Stimulated activated CD8-positive, alpha-beta memory T cell treated with anti-CD3 and anti-CD28 coated beads, Interleukin-7, amount 100 ng/mL, for 48 hours (primary cell): ENCODE results near the gene ARSG.
A peak's percentile ranks its signal among the peaks of the same experiment; 100 is the strongest.

ENCODE experiments used
- DNase-seq, 2 donors: peaks; one replicate each; pipeline ENCODE4 v3.0.0-alpha.2; 2020; ENCODE audit warnings: low read depth in 1 of 2; ENCODE audit errors: extremely low read depth in 1 of 2

ARSG gene

GRCh38 chr17:68424203-68424602, 132.9 kb downstream of the ARSG start:
- DNase-seq: no peak

- DNase-seq: no peak
These were observed 133.6 kb downstream of the ARSG start for GRCh38 chr17:68424861-68425260.

- no peak for DNase-seq
These were observed 134.7 kb downstream of the ARSG start for GRCh38 chr17:68425979-68426378.

DNA sequence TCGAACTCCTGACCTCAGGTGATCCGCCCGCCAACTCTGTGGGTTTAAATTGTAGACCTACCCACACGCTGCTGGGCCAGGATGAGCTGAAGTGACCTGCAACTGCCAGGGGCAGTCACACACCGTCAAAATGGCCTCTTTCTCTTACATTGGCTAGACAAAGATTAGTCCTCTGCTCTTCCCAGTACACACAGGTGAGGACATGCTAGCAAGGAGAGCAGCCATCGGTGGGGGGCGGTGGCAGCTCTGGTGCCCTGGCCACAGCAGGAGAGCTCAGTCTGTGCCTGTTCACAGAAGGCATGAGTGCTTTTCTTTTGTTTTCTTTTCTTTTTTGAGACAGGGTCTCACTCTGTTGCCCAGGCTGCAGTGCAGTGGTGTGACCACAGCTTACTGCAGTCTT, 136.3 kb downstream of the ARSG start:
- no peak for DNase-seq

DNA sequence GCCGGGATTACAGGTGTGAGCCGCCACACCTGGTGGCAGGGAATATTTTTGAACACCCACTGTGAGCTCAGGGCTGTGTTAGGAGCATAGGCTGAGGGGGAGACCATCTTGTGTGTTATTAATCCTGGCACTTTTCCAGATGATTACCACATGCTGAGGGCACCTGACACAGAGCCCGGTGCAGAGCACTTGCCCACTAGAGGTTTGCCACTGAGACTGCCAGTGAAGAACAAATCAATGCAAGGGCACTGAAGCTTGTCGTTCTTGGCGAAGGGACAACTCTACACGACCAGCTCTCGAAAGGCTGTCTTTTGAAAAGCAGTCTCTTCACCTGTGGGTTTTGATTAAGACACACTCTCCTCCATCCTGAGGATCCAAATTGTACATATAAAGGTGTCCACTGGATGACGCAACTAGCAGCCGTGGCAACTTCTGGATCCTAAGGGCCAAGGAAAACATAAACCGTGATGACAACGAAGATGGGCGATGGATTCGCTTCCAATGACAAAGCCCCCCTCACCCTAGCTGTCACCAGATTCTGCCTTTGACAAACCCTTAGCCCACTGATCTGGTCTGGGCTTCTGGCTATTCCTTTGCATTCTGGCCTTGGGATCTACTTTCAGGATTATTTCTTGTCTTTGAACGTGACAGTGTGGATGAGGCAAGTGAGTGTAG, 137.3 kb downstream of the ARSG start:
- DNase-seq: no peak

DNA sequence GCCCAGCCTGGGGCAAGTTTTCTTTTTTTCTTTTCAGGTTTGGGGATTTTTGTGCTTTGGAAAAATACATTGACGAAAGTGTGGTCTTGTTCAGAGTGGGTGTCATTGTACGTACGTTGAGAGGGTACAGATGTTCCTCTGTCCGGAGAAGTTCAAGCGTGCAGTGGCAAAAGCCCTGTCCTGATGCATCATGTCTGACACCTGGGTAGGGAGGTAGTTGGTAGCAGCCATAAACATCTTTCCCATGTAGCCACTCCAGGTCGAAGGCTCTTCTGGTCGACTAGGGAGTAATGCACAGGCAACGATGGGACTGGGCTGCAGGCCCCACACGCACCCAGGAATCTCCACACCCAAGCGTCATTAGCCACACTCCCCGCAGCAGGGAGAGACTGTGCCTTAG, 138.6 kb downstream of the ARSG start:
- no peak for DNase-seq

- DNase-seq: no peak
These were observed 139.8 kb downstream of the ARSG start for GRCh38 chr17:68431045-68431608.

DNA sequence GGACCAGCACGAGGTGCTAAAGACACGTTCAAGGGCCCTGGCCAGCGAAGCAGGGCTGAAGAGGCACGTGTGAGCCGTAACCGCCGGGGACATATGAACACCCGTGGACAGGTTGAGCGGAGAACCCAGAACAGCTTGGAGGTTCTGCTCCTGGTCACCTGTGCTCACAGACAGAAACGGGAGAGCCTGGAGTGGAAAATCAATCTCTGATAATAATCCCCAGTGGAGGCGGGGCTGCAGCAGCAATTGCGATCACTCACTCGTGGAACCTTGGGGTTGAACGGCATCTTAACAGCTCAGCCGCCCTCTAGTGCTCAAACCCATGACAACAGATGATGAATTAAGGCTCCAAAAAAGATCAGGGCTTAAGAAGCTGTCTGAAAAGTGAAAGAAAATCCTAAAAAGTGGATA, 140.4 kb downstream of the ARSG start:
- no peak for DNase-seq

DNA sequence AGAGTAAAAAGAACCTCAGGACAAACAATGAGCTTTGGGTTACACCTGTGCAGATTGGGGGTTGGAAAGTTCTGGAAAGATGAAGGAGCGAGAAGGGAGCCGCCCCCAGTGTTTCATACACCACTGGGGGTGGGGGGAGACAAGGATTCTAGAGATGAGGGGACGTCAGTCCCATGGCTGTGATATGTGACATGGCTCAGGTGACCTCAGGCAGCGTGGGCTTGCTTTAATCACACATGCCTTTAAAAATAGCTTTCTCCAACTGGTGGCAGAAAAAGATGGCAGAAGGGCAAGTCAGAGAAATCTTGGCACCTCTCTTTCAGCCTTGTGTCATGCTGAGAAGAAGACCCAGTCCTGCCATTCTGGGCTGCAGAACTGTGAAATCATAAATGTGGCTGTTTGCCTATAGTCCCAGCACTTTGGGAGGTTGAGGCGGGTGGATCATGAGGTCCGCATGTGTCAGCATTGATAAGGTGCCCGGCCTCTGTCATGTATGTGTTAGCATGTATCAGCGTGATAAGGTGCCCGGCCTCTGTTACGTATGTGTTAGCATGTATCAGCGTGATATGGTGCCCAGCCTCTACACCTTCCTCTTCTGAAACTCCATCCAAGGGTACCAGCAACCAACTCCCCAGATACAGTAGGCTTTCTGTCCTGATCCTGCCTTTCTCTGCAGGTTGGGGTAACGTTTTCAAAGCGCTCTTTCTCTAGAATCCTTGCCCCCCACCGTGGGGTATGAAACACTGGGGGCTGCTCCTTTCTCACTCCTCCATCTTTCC, 141.0 kb downstream of the ARSG start:
- no peak for DNase-seq

DNA sequence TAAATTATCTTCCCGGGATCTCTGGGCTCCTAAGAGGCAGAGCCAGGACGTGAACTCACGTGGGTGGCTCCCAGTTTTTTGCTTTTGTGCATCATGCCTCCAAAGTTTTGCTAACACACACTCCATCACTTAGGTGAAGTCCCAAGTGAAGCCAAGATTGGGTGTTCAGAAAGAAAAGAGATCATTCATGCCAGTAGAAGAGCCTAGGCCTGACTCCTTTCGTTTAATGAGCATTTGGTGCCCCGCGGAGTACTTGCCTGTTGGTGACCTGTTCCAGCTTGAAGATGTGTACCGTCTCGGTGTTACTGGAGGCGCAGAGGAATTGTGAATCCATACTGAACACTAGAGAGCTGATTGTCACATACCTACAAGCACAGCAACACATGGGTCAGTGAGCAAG, 141.9 kb downstream of the ARSG start:
- no peak for DNase-seq

GRCh38 chr17:68433911-68434508, 142.7 kb downstream of the ARSG start:
- no peak for DNase-seq

DNA sequence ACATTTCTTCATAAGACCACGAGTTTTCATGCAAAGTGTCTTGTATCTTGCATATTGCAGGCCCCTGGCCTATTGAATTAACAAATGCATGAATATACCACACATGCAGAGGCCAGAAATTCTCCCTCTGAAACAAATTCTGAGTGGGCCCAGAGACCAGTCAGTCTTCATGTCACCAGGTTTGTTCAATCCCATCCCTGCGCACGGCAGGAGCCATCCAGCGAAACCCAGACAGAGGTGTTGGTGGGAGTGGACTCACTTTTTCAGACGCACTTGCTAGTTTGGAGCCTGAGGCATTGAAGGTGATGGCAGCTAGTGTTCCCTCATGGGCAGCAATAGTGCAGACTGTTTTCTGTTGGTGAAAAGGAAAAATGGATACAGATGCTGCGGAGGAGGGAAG, 144.1 kb downstream of the ARSG start:
- DNase-seq: no peak

- DNase-seq: peak; percentile 54 to 73
These were observed 144.9 kb downstream of the ARSG start for GRCh38 chr17:68435876-68436842.

- DNase-seq: peak in 1 of 2 donors; percentile 29
These were observed 146.9 kb downstream of the ARSG start for GRCh38 chr17:68437979-68438822.

- no peak for DNase-seq
These were observed 148.5 kb downstream of the ARSG start for GRCh38 chr17:68439656-68440290.

GRCh38 chr17:68440526-68440925, 149.2 kb downstream of the ARSG start:
- no peak for DNase-seq

- no peak for DNase-seq
These were observed 149.9 kb downstream of the ARSG start for GRCh38 chr17:68441070-68441770.

DNA sequence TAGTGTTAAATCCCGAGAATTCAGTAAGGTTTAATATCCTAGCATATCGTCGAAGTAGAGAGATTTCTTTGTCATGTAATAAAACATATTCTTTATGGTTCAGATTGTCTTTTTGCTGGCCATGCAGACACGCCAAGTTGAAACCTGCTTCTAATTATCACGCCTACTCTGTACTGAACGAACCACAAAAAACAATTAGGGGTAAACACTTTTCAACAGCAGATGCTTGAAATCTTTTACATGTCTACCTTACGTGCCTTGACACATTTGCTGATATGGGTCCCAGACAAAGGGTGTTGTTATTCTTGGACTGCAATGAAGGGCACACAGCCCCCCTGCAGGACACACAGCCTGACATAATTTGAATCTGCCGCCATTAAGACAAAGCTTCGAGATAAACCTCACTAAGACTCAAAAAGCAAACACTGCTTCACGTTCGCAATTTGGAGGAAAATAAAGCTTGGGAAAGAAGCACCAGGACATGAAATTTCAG, 152.7 kb downstream of the ARSG start:
- no peak for DNase-seq
